ENCODE measurements around the gene CCDC83. TPM values are rescaled to one million over a fixed set of nuclear protein-coding genes. Genes with fewer than 3 reads are reported as not detected.

Gene CCDC83
- total RNA-seq, 1 experiment from 2014 or later: not detected

- BruUV-seq (replicated peaks): no TSS peak
- H3K4me1 Mint-ChIP-seq (ENCODE audit: low read depth, unreplicated experiment): peaks cover 32% of the 10 kb centered on the region
- no peak overlapping the region for H3K27ac Mint-ChIP-seq (ENCODE audit: unreplicated experiment)
- CTCF ChIA-PET: no interaction called here
- no peaks in the 10 kb centered on the region for H3K36me3 Mint-ChIP-seq (ENCODE audit: insufficient read depth, unreplicated experiment)
- no peak overlapping the region for H3K4me3 Mint-ChIP-seq (ENCODE audit: low read depth, unreplicated experiment)
- no peak for DNase-seq
- TF ChIP-seq CTCF (IDR thresholded peaks at IDR 0.05; ENCODE audit: unreplicated experiment): no peak
- H3K9me3 Mint-ChIP-seq (ENCODE audit: low read depth, unreplicated experiment): no peaks in the 10 kb centered on the region
- intact Hi-C loops (cut with micrococcal nuclease; ENCODE audit: unreplicated experiment): loop anchor here (5.0 kb wide), 1 partner anchor 88 kb away; the partner anchor contains the start of gene CCDC83
- H3K27me3 Mint-ChIP-seq (ENCODE audit: unreplicated experiment): no peaks in the 10 kb centered on the region
Observed at GRCh38 chr11:85945296-85945695, 90.1 kb downstream of the CCDC83 start.

- Mint-ChIP-seq H3K27me3 (ENCODE audit: unreplicated experiment) (no peaks in the 10 kb centered on the region), H3K27ac (ENCODE audit: unreplicated experiment) (no peak overlapping the region), H3K36me3 (ENCODE audit: insufficient read depth, unreplicated experiment) (no peaks in the 10 kb centered on the region), H3K9me3 (ENCODE audit: low read depth, unreplicated experiment) (no peaks in the 10 kb centered on the region), H3K4me3 (ENCODE audit: low read depth, unreplicated experiment) (no peak overlapping the region), H3K4me1 (ENCODE audit: low read depth, unreplicated experiment) (peaks cover 35% of the 10 kb centered on the region)
- intact Hi-C loops (cut with micrococcal nuclease; ENCODE audit: unreplicated experiment): loop anchor here (5.0 kb wide), 1 partner anchor 88 kb away; the partner anchor contains the start of gene CCDC83
- DNase-seq: no peak
- CTCF ChIA-PET: interaction anchor here (0.8 to 1.2 kb wide), 2 partner anchors 91 to 273 kb away, joined by 3 read pairs; no protein-coding TSS in a partner anchor
- no TSS peak for BruUV-seq (replicated peaks)
- TF ChIP-seq CTCF (IDR thresholded peaks at IDR 0.05; ENCODE audit: unreplicated experiment): no peak
Observed at GRCh38 chr11:85945788-85946187, 90.6 kb downstream of the CCDC83 start.

- peak overlapping the region; percentile 14 for H3K27ac Mint-ChIP-seq (ENCODE audit: unreplicated experiment)
- DNase-seq: no peak
- no peak for TF ChIP-seq CTCF (IDR thresholded peaks at IDR 0.05; ENCODE audit: unreplicated experiment)
- H3K9me3 Mint-ChIP-seq (ENCODE audit: low read depth, unreplicated experiment): no peaks in the 10 kb centered on the region
- no TSS peak for BruUV-seq (replicated peaks)
- no peaks in the 10 kb centered on the region for H3K27me3 Mint-ChIP-seq (ENCODE audit: unreplicated experiment)
- H3K36me3 Mint-ChIP-seq (ENCODE audit: insufficient read depth, unreplicated experiment): no peaks in the 10 kb centered on the region
- intact Hi-C loops (cut with micrococcal nuclease; ENCODE audit: unreplicated experiment): loop anchor here (5.0 kb wide), 1 partner anchor 89 kb away; the partner anchor contains the start of gene CCDC83
- peaks cover 39% of the 10 kb centered on the region for H3K4me1 Mint-ChIP-seq (ENCODE audit: low read depth, unreplicated experiment)
- CTCF ChIA-PET: interaction anchor here (0.8 to 1.2 kb wide), 3 partner anchors 92 to 272 kb away, joined by 3 read pairs; no protein-coding TSS in a partner anchor
- no peak overlapping the region for H3K4me3 Mint-ChIP-seq (ENCODE audit: low read depth, unreplicated experiment)
Observed at GRCh38 chr11:85946221-85946620, 91.0 kb downstream of the CCDC83 start.

GRCh38 chr11:85947431-85948272, 92.5 kb downstream of the CCDC83 start:
- CTCF ChIA-PET: no interaction called here
- H3K27ac Mint-ChIP-seq (ENCODE audit: unreplicated experiment): peak overlapping the region; percentile 56
- intact Hi-C loops (cut with micrococcal nuclease; ENCODE audit: unreplicated experiment): loop anchor here (5.0 kb wide), 1 partner anchor 90 kb away; the partner anchor contains the start of gene CCDC83
- no peaks in the 10 kb centered on the region for H3K27me3 Mint-ChIP-seq (ENCODE audit: unreplicated experiment)
- TF ChIP-seq CTCF (IDR thresholded peaks at IDR 0.05; ENCODE audit: unreplicated experiment): no peak
- peaks cover 39% of the 10 kb centered on the region for H3K4me1 Mint-ChIP-seq (ENCODE audit: low read depth, unreplicated experiment)
- DNase-seq: peak; percentile 43
- no peaks in the 10 kb centered on the region for H3K36me3 Mint-ChIP-seq (ENCODE audit: insufficient read depth, unreplicated experiment)
- no peaks in the 10 kb centered on the region for H3K9me3 Mint-ChIP-seq (ENCODE audit: low read depth, unreplicated experiment)
- BruUV-seq (replicated peaks): no TSS peak
- no peak overlapping the region for H3K4me3 Mint-ChIP-seq (ENCODE audit: low read depth, unreplicated experiment)
